Osteoblast (primary cell): ENCODE measurements around the gene LHPP. TPM values are rescaled to one million over a fixed set of nuclear protein-coding genes. Genes with fewer than 3 reads are reported as not detected.
"Not testable (repeated sequence)": the region's sequence is repeated elsewhere in the genome, so short reads cannot be mapped to it uniquely, and the experiment has no call there.

Experiments used
- DNase-seq: peaks from one replicate; pipeline ENCODE4 v3.0.0; 2011; ENCODE audit warnings: low spot score, mixed read lengths; ENCODE audit not compliant: insufficient read length; ENCODE audit errors: missing footprints
- H2AFZ ChIP-seq: 2 replicates; pipeline ENCODE4 v1.6.0; 2011; ENCODE audit warnings: mild to moderate bottlenecking, low read length
- H3K27ac ChIP-seq: 2 replicates; pipeline ENCODE4 v1.5.1; 2011; ENCODE audit warnings: mild to moderate bottlenecking, low read depth, low read length, moderate library complexity
- H3K27me3 ChIP-seq: 2 replicates; pipeline ENCODE4 v1.6.0; 2012; ENCODE audit warnings: mild to moderate bottlenecking, control low read depth, inconsistent platforms, low read length, moderate library complexity; ENCODE audit not compliant: insufficient read depth
- H3K36me3 ChIP-seq: 2 replicates; pipeline ENCODE4 v1.5.1; 2011; ENCODE audit warnings: mild to moderate bottlenecking, low read length, control low read depth, moderate library complexity; ENCODE audit not compliant: insufficient read depth
- H3K4me1 ChIP-seq: 2 replicates; pipeline ENCODE4 v1.5.1; 2011; ENCODE audit warnings: mild to moderate bottlenecking, low read length, control low read depth, moderate library complexity; ENCODE audit not compliant: insufficient read depth
- H3K4me2 ChIP-seq: 2 replicates; pipeline ENCODE4 v1.6.0; 2011; ENCODE audit warnings: mild to moderate bottlenecking, low read length; ENCODE audit not compliant: insufficient read depth
- H3K4me3 ChIP-seq: fragments of 200-600 bp; sonication (generic); 3 replicates; pipeline ENCODE4 v1.5.1; 2012; ENCODE audit warnings: mild to moderate bottlenecking, low read length, inconsistent platforms; ENCODE audit not compliant: insufficient read depth
- H3K79me2 ChIP-seq: 2 replicates; pipeline ENCODE4 v1.6.0; 2012; ENCODE audit warnings: mild to moderate bottlenecking, low read length, control low read depth, inconsistent platforms; ENCODE audit not compliant: insufficient read depth
- H3K9me3 ChIP-seq: 2 replicates; pipeline ENCODE4 v1.5.1; 2011; ENCODE audit warnings: low read depth, low read length, control low read depth
- H4K20me1 ChIP-seq: 2 replicates; pipeline ENCODE4 v1.6.0; 2012; ENCODE audit warnings: mild to moderate bottlenecking, low read length, control low read depth; ENCODE audit not compliant: insufficient read depth
- CTCF ChIP-seq: IDR thresholded peaks from 2 replicates; pipeline ENCODE4 v1.5.1; 2011; ENCODE audit warnings: mild to moderate bottlenecking, low read depth, low read length, moderate library complexity; ENCODE audit errors: extremely low read depth
- total RNA-seq: library from RNA; depleted of rRNA; stranded (reverse); fragments of >200 nt; gene quantifications from 2 replicates; pipeline ENCODE4 v1.2.3, GENCODE V29; 2012

Gene LHPP
- total RNA-seq, 1 donor, result 17.7 TPM

- H2AFZ ChIP-seq, result no peak overlapping the region
- no peak for DNase-seq
- H3K4me3 ChIP-seq, result no peak overlapping the region
- H3K79me2 ChIP-seq, result no peaks in the 10 kb centered on the region
- TF ChIP-seq CTCF, result no peak
- no peaks in the 10 kb centered on the region for H3K9me3 ChIP-seq
- no peak overlapping the region for H3K27ac ChIP-seq
- no peaks in the 10 kb centered on the region for H3K36me3 ChIP-seq
- no peak overlapping the region for H3K4me2 ChIP-seq
- H4K20me1 ChIP-seq, result no peaks in the 10 kb centered on the region
- H3K4me1 ChIP-seq, result no peaks in the 10 kb centered on the region
- no peaks in the 10 kb centered on the region for H3K27me3 ChIP-seq
Measured at GRCh38 chr10:124547647-124548168, 86.1 kb downstream of the LHPP start.

- H3K9me3 ChIP-seq, H3K27me3 ChIP-seq, H3K79me2 ChIP-seq, H2AFZ ChIP-seq, H4K20me1 ChIP-seq, H3K4me1 ChIP-seq, H3K27ac ChIP-seq, DNase-seq, H3K4me3 ChIP-seq, H3K4me2 ChIP-seq, H3K36me3 ChIP-seq: not testable (repeated sequence)
Measured at GRCh38 chr10:124549171-124549570, 87.5 kb downstream of the LHPP start.

- Histone ChIP-seq H3K4me3 (no peak overlapping the region), H2AFZ (no peak overlapping the region), H3K4me2 (no peak overlapping the region), H3K4me1 (no peaks in the 10 kb centered on the region), H3K79me2 (no peaks in the 10 kb centered on the region), H3K27ac (no peak overlapping the region), H4K20me1 (no peaks in the 10 kb centered on the region), H3K36me3 (no peaks in the 10 kb centered on the region), H3K27me3 (no peaks in the 10 kb centered on the region), H3K9me3 (no peaks in the 10 kb centered on the region)
- TF ChIP-seq CTCF, result no peak
- no peak for DNase-seq
Measured at GRCh38 chr10:124550293-124551034, 88.8 kb downstream of the LHPP start.

GRCh38 chr10:124551097-124551496, 89.5 kb downstream of the LHPP start:
- H3K4me2 ChIP-seq, result no peak overlapping the region
- no peaks in the 10 kb centered on the region for H3K36me3 ChIP-seq
- no peaks in the 10 kb centered on the region for H4K20me1 ChIP-seq
- no peak for TF ChIP-seq CTCF
- DNase-seq, result no peak
- no peak overlapping the region for H2AFZ ChIP-seq
- no peak overlapping the region for H3K27ac ChIP-seq
- H3K4me3 ChIP-seq, result no peak overlapping the region
- H3K4me1 ChIP-seq, result no peaks in the 10 kb centered on the region
- H3K79me2 ChIP-seq, result no peaks in the 10 kb centered on the region
- no peaks in the 10 kb centered on the region for H3K9me3 ChIP-seq
- H3K27me3 ChIP-seq, result no peaks in the 10 kb centered on the region
